HepG2 (cell line): Measurements from ENCODE around the gene PGPEP1. TPM values are rescaled to one million over a fixed set of nuclear protein-coding genes. Genes with fewer than 3 reads are reported as not detected.
A peak's percentile ranks its signal among the peaks of the same experiment; 100 is the strongest.

ENCODE experiments used
- CEBPG ChIP-seq: IDR thresholded peaks from 2 replicates; pipeline ENCODE4 v1.6.1; 2016
- FOXK2 ChIP-seq: fragments of 450-650 bp; IDR thresholded peaks from 2 replicates; pipeline ENCODE4 v1.6.1; 2016
- HMG20B ChIP-seq: conservative IDR thresholded peaks from 2 replicates; pipeline ENCODE4 v1.6.1; 2016; ENCODE audit warnings: missing genetic modification reagents, missing compliant biosample characterization
- MEIS1 ChIP-seq: sonication (generic); formaldehyde crosslinking; IDR thresholded peaks from 2 replicates; pipeline ENCODE4 v1.9.0; 2021; ENCODE audit warnings: mild to moderate bottlenecking, missing genetic modification reagents, moderate library complexity, borderline replicate concordance
- MZF1 ChIP-seq: sonication (generic); formaldehyde crosslinking; IDR thresholded peaks from 2 replicates; pipeline ENCODE4 v1.8.1; 2023; ENCODE audit warnings: mild to moderate bottlenecking, missing genetic modification reagents, borderline replicate concordance
- NFKBIZ ChIP-seq: IDR thresholded peaks from 2 replicates; pipeline ENCODE4 v1.6.1; 2018; ENCODE audit warnings: missing genetic modification reagents, missing compliant biosample characterization
- NFYC ChIP-seq: IDR thresholded peaks from 2 replicates; pipeline ENCODE4 v1.6.1; 2016; ENCODE audit warnings: missing genetic modification reagents, missing compliant biosample characterization
- PAF1 ChIP-seq: IDR thresholded peaks from 2 replicates; pipeline ENCODE4 v1.6.1; 2016; ENCODE audit warnings: missing genetic modification reagents, missing compliant biosample characterization
- RBM22 ChIP-seq: fragments of 200-400 bp; formaldehyde crosslinking; optimal IDR thresholded peaks from 2 replicates; pipeline ENCODE3; 2017; ENCODE audit warnings: mild to moderate bottlenecking, low read length, moderate library complexity
- RELA ChIP-seq: sonication (generic); formaldehyde crosslinking; IDR thresholded peaks from 2 replicates; pipeline ENCODE4 v1.4.0; 2020; ENCODE audit warnings: missing genetic modification reagents
- RFXAP ChIP-seq: sonication (generic); formaldehyde crosslinking; IDR thresholded peaks from 2 replicates; pipeline ENCODE4 v1.4.0; 2020; ENCODE audit warnings: missing genetic modification reagents, borderline replicate concordance
- TAF1 ChIP-seq: sonication (generic); formaldehyde crosslinking; IDR thresholded peaks from 2 replicates; pipeline ENCODE4 v1.4.0; 2020; ENCODE audit warnings: missing genetic modification reagents
- TRIM24 ChIP-seq: sonication (generic); formaldehyde crosslinking; IDR thresholded peaks from 2 replicates; pipeline ENCODE4 v1.8.0; 2022; ENCODE audit warnings: mild to moderate bottlenecking, missing genetic modification reagents
- ZBTB7A ChIP-seq: sonication (generic); formaldehyde crosslinking; IDR thresholded peaks from 2 replicates; pipeline ENCODE4 v1.8.0; 2022; ENCODE audit warnings: mild to moderate bottlenecking, missing genetic modification reagents
- ZNF562 ChIP-seq: sonication (generic); formaldehyde crosslinking; IDR thresholded peaks from 2 replicates; pipeline ENCODE4 v1.8.0; 2022; ENCODE audit warnings: missing genetic modification reagents, borderline replicate concordance
- ZNF629 ChIP-seq: sonication (generic); formaldehyde crosslinking; conservative IDR thresholded peaks from 2 replicates; pipeline ENCODE4 v1.5.0; 2020; ENCODE audit warnings: missing genetic modification reagents
- ZNF670 ChIP-seq: sonication (generic); formaldehyde crosslinking; IDR thresholded peaks from 2 replicates; pipeline ENCODE4 v1.8.0; 2022; ENCODE audit warnings: mild to moderate bottlenecking, missing genetic modification reagents, borderline replicate concordance
- ZNF776 ChIP-seq: sonication (generic); formaldehyde crosslinking; IDR thresholded peaks from 2 replicates; pipeline ENCODE4 v1.4.0; 2020; ENCODE audit warnings: mild to moderate bottlenecking, missing genetic modification reagents
- polyA plus RNA-seq, 8 experiments: library from polyadenylated mRNA; depleted of rRNA in 3 of 8; stranded (reverse) in 7 of 8; unstranded in 1 of 8; fragments of >200 nt; fragmentation: Illumina TruSeq in 4 of 8; extraction: Trizol in 4 of 8; gene quantifications; 2 replicates each; pipeline versions ENCODE4 v1.2.1 to v1.2.3, GENCODE V29; 2011 to 2016; ENCODE audit warnings: low read depth in 4 of 8, missing spikeins in 1 of 8, mixed read lengths in 1 of 8; ENCODE audit not compliant: insufficient read depth in 1 of 8
- total RNA-seq, 5 experiments: library from RNA; depleted of rRNA; stranded (reverse); fragments of >200 nt; fragmentation: Illumina TruSeq; extraction: Trizol; gene quantifications; 2 replicates each; pipeline ENCODE4 v1.2.3, GENCODE V29; 2016; ENCODE audit warnings: low read depth in 1 of 5
- TF ChIP-seq, protein P1 (sequence below): IDR thresholded peaks from 2 replicates; pipeline ENCODE4 v1.6.1; 2016; ENCODE audit warnings: missing compliant biosample characterization, missing genetic modification reagents, borderline replicate concordance
- TF ChIP-seq, protein P2 (sequence below): sonication (generic); formaldehyde crosslinking; IDR thresholded peaks from 2 replicates; pipeline ENCODE4 v1.8.0; 2022; ENCODE audit warnings: mild to moderate bottlenecking, missing genetic modification reagents, borderline replicate concordance
- TF ChIP-seq, protein P3 (sequence below): sonication (generic); formaldehyde crosslinking; IDR thresholded peaks from 2 replicates; pipeline ENCODE4 v1.5.1; 2020; ENCODE audit warnings: mild to moderate bottlenecking, missing genetic modification reagents
- TF ChIP-seq, protein P4 (sequence below): IDR thresholded peaks from 2 replicates; pipeline ENCODE4 v1.6.1; 2018; ENCODE audit warnings: missing genetic modification reagents

The PGPEP1 gene
- total and polyA plus RNA-seq, 2 of the 13 experiments (the other 11 are each of a cell fraction or from before 2014, with no cell fraction given): 53.1 to 56.6 TPM

DNA sequence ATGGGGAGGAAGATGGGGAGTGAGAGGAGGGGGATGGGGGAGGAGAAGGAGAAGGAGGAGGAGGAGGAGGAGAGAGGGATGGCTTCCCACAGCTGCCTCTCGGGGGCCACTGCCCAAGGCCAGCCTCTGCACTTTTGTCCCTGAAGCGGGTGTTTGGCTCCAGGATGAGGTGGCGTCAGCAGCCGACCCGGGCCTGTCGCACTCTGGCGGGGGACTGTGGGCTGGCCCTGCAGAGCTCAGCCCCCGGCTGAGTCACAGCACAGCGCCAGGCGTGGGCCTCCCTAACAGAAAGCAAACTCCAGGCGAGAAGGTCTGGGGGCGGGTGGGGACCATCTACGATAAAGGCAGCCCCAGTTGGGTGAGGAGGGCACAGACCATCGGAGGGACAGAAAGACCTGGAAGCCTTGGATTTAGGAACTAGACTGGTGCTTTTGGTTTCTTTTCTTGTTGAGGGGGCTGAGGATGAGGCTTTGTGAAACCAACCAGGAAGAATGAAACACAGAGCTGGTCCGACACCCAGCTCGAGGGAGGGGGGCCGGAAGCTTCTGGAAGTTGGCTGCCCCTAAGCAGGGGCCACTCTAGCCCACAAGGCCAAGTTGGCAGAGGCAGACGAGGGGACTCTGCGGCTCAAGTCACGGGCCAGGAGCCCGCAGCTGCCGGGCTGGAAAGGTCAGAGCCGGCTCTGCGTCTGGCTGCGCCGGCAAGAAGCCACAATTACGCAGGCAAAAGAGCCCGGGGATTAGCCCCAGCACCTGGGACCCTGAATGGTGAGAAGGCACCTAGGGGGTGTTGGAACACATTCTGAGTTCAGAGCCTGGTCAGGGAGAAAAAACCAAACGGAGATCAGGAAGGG is 35.7 kb upstream of the PGPEP1 start (continued):
- TF ChIP-seq CEBPG (0 out of 2 replicates have a peak, but pooled peaks have one; percentile 3), ZNF562 (CRISPR knock-in tag) (no peak), PAF1 (CRISPR knock-in tag) (no peak), ZNF670 (CRISPR knock-in tag) (peak; percentile 98), HMG20B (CRISPR knock-in tag) (no peak), MZF1 (CRISPR knock-in tag) (no peak), ZBTB7A (0 out of 2 replicates have a peak, but pooled peaks have one; percentile 70), FOXK2 (no peak), TAF1 (peak; percentile 80), TRIM24 (CRISPR knock-in tag) (no peak), NFKBIZ (CRISPR knock-in tag) (no peak), RFXAP (CRISPR knock-in tag) (no peak), ZNF776 (CRISPR knock-in tag) (no peak), RELA (no peak), RBM22 (no peak), ZNF629 (CRISPR knock-in tag) (no peak), NFYC (CRISPR knock-in tag) (no peak), MEIS1 (CRISPR knock-in tag) (peak; percentile 64; the same call in 1 of the 2 replicates)
- TF ChIP-seq, protein P1, sequence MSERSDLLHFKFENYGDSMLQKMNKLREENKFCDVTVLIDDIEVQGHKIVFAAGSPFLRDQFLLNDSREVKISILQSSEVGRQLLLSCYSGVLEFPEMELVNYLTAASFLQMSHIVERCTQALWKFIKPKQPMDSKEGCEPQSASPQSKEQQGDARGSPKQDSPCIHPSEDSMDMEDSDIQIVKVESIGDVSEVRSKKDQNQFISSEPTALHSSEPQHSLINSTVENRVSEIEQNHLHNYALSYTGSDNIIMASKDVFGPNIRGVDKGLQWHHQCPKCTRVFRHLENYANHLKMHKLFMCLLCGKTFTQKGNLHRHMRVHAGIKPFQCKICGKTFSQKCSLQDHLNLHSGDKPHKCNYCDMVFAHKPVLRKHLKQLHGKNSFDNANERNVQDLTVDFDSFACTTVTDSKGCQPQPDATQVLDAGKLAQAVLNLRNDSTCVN (CRISPR knock-in tag): no peak
- TF ChIP-seq, protein P2, sequence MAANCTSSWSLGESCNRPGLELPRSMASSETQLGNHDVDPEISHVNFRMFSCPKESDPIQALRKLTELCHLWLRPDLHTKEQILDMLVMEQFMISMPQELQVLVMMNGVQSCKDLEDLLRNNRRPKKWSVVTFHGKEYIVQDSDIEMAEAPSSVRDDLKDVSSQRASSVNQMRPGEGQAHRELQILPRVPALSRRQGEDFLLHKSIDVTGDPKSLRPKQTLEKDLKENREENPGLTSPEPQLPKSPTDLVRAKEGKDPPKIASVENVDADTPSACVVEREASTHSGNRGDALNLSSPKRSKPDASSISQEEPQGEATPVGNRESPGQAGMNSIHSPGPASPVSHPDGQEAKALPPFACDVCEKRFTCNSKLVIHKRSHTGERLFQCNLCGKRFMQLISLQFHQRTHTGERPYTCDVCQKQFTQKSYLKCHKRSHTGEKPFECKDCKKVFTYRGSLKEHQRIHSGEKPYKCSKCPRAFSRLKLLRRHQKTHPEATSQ (CRISPR knock-in tag): no peak; the same call in 1 of the 2 replicates
- TF ChIP-seq, protein P3, sequence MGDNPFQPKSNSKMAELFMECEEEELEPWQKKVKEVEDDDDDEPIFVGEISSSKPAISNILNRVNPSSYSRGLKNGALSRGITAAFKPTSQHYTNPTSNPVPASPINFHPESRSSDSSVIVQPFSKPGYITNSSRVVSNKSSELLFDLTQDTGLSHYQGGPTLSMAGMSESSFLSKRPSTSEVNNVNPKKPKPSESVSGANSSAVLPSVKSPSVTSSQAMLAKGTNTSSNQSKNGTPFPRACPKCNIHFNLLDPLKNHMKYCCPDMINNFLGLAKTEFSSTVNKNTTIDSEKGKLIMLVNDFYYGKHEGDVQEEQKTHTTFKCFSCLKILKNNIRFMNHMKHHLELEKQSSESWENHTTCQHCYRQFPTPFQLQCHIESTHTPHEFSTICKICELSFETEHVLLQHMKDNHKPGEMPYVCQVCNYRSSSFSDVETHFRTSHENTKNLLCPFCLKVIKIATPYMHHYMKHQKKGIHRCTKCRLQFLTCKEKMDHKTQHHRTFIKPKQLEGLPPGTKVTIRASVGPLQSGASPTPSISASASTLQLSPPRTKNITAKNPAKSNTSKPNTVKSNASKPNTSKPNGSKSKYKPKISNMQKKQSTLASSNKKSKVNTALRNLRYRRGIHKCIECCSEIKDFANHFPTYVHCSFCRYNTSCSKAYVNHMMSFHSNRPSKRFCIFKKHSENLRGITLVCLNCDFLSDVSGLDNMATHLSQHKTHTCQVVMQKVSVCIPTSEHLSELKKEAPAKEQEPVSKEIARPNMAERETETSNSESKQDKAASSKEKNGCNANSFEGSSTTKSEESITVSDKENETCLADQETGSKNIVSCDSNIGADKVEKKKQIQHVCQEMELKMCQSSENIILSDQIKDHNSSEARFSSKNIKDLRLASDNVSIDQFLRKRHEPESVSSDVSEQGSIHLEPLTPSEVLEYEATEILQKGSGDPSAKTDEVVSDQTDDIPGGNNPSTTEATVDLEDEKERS: peak; percentile 94; the same call in 1 of the 2 replicates
- TF ChIP-seq, protein P4, sequence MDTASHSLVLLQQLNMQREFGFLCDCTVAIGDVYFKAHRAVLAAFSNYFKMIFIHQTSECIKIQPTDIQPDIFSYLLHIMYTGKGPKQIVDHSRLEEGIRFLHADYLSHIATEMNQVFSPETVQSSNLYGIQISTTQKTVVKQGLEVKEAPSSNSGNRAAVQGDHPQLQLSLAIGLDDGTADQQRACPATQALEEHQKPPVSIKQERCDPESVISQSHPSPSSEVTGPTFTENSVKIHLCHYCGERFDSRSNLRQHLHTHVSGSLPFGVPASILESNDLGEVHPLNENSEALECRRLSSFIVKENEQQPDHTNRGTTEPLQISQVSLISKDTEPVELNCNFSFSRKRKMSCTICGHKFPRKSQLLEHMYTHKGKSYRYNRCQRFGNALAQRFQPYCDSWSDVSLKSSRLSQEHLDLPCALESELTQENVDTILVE (CRISPR knock-in tag): peak; percentile 65
